Tongue (tissue), 3 donors: ENCODE results near the gene COL1A1. TPM values are rescaled to one million over a fixed set of nuclear protein-coding genes. Genes with fewer than 3 reads are reported as not detected.

Source experiments
- DNase-seq: peaks from one replicate; pipeline ENCODE4 v3.0.0-alpha.2; 2015
- small RNA-seq: library from RNA; depleted of rRNA; stranded (forward); fragments of <200 nt; gene quantifications from one replicate; pipeline ENCODE3, GENCODE V24; 2014; ENCODE audit warnings: low replicate concordance
- total RNA-seq: library from RNA; depleted of rRNA; stranded (reverse); fragments of >200 nt; gene quantifications from one replicate; pipeline ENCODE4 v1.2.3, GENCODE V29; 2014

The COL1A1 gene
- total RNA-seq, 1 donor from 2014 or later = 3,144 TPM

DNA sequence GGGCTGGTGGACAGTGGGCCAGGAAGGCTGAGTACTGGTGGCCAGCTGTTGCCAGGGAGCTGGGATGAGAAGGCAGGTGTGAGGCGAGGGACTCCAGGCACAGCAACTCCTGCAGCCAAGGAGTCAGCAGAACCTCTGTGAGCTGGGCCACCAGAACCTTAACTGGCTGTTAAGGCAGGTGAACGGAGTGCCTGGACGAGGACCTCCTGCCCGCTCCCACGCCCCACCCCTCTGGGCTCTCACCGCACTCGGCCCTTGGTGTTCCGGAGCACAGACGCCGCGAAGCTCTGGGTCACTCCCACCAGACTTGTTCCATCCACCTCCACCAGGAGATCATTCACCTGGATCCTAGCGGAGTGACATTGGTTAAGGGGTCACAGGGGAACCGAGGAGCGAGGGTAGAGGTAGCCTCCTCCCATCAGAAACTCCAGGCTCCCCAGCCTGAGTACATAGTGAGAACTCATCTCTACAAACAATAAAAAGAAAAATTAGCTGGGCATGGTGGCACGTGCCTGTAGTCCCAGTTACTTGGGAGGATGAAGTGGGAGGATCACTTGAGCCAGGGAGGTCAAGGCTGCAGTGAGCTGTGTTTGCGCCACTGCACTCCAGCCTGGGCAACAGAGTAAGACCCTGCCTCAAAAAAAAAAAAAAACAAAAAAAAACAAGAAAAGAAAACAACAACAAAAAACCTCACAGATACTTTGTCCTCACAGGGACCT, 60.2 kb downstream of the COL1A1 start:
- DNase-seq = no peak

GRCh38 chr17:50139950-50140885, 61.2 kb downstream of the COL1A1 start:
- peak; percentile 80 for DNase-seq

DNA sequence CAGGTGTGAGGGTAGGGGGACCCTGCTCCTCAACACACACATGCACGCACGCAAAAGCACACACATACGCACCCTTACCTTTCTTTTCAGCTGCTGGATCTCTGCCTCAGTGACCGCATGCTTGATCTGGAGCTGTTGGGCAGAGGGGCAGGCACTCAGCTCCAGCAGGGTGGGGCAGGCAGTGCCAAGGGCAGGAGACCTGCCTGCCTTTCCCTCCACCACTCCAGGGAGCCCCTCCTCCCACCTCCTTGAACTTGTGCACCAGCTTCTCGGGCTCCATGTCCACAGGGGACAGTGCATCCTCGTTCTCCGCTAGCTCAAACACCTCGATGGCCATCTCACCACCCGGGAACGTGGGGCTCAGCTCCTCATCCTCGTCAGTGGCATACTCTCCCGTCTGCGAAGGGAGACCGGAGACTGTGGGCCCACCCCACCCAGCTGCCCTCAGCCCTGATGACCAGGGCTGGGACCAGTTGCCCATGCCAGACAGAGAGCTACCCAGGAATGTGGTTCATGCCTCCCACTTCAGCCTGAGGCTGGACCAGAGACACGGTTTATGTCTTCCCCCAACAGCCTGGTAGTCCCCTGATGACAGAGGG, 62.1 kb downstream of the COL1A1 start:
- no peak for DNase-seq

DNA sequence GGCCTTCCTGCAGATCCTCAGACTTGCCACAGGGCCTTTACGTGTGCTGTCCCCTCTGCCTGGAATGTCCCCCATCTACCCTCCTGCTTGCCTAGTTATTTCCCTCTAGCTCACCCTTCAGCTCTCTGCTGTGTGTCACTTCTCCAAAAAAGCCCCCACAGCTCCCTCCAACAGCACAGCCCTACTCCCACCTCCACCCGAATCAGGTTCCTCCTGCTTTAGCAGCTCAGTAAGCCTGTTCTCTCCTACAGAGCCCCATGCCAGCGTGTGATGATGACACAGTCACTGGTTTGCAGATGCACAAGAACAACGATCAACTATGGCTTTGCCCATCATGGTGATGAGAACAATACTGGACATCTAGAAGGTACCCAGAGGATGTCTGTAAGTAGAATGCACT, 64.4 kb downstream of the COL1A1 start:
- DNase-seq = no peak

DNA sequence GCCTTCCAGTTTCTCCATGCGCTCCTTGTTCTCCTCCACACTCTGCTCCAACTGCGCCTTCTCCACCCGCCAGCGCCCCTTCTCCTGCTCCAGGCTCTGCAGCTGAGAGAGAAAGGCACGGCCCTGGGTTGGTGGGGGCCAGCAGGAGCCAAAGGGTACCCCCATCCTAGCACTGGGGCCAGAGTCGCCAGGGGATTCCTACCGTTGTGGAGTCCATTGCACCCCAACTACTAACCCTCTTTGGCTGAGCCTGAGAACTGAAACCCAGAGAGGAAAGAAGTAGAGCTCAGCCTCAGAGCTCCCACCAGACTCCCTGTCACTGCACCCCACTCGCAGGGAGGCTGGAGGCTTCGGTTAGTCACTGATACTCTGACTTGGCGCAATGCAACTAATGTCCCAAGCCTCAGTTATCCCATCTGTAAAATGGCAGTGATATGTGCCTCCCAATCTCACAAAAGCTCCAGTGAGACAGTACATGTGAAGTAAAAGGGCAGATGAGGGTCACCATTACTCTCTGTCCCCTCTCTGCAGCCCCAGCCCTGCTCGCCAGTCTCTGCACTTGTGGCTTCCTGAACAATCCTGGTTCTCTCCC, 65.2 kb downstream of the COL1A1 start:
- no peak for DNase-seq

GRCh38 chr17:50135316-50136095, 65.9 kb downstream of the COL1A1 start:
- no peak for DNase-seq

- DNase-seq = no peak
Measured at GRCh38 chr17:50134206-50135110, 67.0 kb downstream of the COL1A1 start.

- DNase-seq = no peak
Measured at GRCh38 chr17:50133769-50134099, 67.7 kb downstream of the COL1A1 start.

Small RNA genes lying within 50 kb of the gene (small RNA-seq; reads per million reads assigned to genes)
- not detected for gene SUMO2P7

Other genes with a start within 250 kb of the COL1A1 start
- gene DLX4, start 232.4 kb downstream of the COL1A1 start, total RNA-seq = 1.2 TPM
- 0.82 TPM for gene DLX3, start 206.4 kb downstream of the COL1A1 start, total RNA-seq
- gene ITGA3, start 145.5 kb downstream of the COL1A1 start, total RNA-seq = 42.2 TPM
- gene PDK2, start 106.3 kb downstream of the COL1A1 start, total RNA-seq = 28.2 TPM
- 1.0 TPM for gene SAMD14, start 71.5 kb downstream of the COL1A1 start, total RNA-seq
- 30.1 TPM for gene PPP1R9B, start 51.0 kb downstream of the COL1A1 start, total RNA-seq
- gene SGCA, start 35.6 kb downstream of the COL1A1 start, total RNA-seq = 148 TPM
- not detected for gene TMEM92, start 72.8 kb upstream of the COL1A1 start, total RNA-seq
- gene XYLT2, start 144.5 kb upstream of the COL1A1 start, total RNA-seq = 29.0 TPM
- gene MRPL27, start 171.6 kb upstream of the COL1A1 start, total RNA-seq = 32.2 TPM
- 4.3 TPM for gene EME1, start 171.6 kb upstream of the COL1A1 start, total RNA-seq
- 55.5 TPM for gene LRRC59, start 195.9 kb upstream of the COL1A1 start, total RNA-seq
- gene ACSF2, start 224.6 kb upstream of the COL1A1 start, total RNA-seq = 44.3 TPM